Activated naive CD8-positive, alpha-beta T cell treated with anti-CD3 and anti-CD28 coated beads, Interleukin-2, amount 10 ng/mL, durations not matched to agents 7 days and 5 days (primary cell): ENCODE measurements around the gene HSBP1. TPM values are rescaled to one million over a fixed set of nuclear protein-coding genes. Genes with fewer than 3 reads are reported as not detected.

Experiments
- ATAC-seq: fragments of 150-1000 bp; cut with Tn5 transposase; one replicate; pipeline ENCODE4 v1.10.0; 2021; ENCODE audit warnings: low read depth, moderate library complexity
- POLR2A ChIA-PET: fragments of 350-600 bp; sonication (Branson Sonifier 250); formaldehyde crosslinking; loops from one replicate; lab custom pipeline; 2021; ENCODE audit warnings: antibody characterized with exemption; lab: Charles Lee
- DNase-seq: peaks from one replicate; pipeline ENCODE4 v3.0.0; 2021
- H3K27ac Mint-ChIP-seq: one replicate; pipeline ENCODE4 v1.8.0; 2022; ENCODE audit warnings: mild to moderate bottlenecking, mixed read lengths
- H3K27me3 Mint-ChIP-seq: one replicate; pipeline ENCODE4 v1.8.0; 2022; ENCODE audit warnings: mild to moderate bottlenecking, moderate library complexity, mixed read lengths
- H3K36me3 Mint-ChIP-seq: one replicate; pipeline ENCODE4 v1.8.0; 2021; ENCODE audit warnings: mild to moderate bottlenecking, mixed read lengths
- H3K4me1 Mint-ChIP-seq: one replicate; pipeline ENCODE4 v1.8.0; 2021; ENCODE audit warnings: mixed read lengths
- H3K4me3 Mint-ChIP-seq: one replicate; pipeline ENCODE4 v1.8.0; 2022; ENCODE audit warnings: mild to moderate bottlenecking, moderate library complexity, mixed read lengths
- H3K9me3 Mint-ChIP-seq: one replicate; pipeline ENCODE4 v1.8.0; 2021; ENCODE audit warnings: mixed read lengths
- total RNA-seq, 2 experiments: library from RNA; stranded (reverse); gene quantifications; one replicate each; pipeline ENCODE4 v1.2.3, GENCODE V29; 2021

The HSBP1 gene
- total RNA-seq = 10 to 100 TPM; 56.4 to 63.2 TPM

- DNase-seq (peak; percentile 92), ATAC-seq (peak; percentile 96)
- Mint-ChIP-seq H3K27me3 (peaks cover 2% of the 10 kb centered on the region), H3K9me3 (peaks cover 4% of the 10 kb centered on the region), H3K4me3 (peak within 1 kb of the TSS; percentile 98), H3K4me1 (peaks cover 33% of the 10 kb centered on the region), H3K27ac (peak within 1 kb of the TSS; percentile 89), H3K36me3 (peaks cover 22% of the 10 kb centered on the region)
- POLR2A ChIA-PET = interaction anchor here (0.6 to 1.0 kb wide), 2 partner anchors 17 to 91 kb away, joined by 3 read pairs; no protein-coding TSS in a partner anchor
Observed at GRCh38 chr16:83807710-83808572, at the start of gene HSBP1. Gene HSBP1 (plus strand): TSS chr16:83807978. CDS start chr16:83808077, 99 bp downstream.

GRCh38 chr16:83762141-83762991, 45.4 kb upstream of the HSBP1 start:
- no peaks in the 10 kb centered on the region for H3K36me3 Mint-ChIP-seq
- POLR2A ChIA-PET = no interaction called here
- no peak overlapping the region for H3K4me3 Mint-ChIP-seq
- no peaks in the 10 kb centered on the region for H3K9me3 Mint-ChIP-seq
- peaks cover 21% of the 10 kb centered on the region for H3K27me3 Mint-ChIP-seq
- H3K4me1 Mint-ChIP-seq = no peaks in the 10 kb centered on the region
- no peak for ATAC-seq
- no peak for DNase-seq
- no peak overlapping the region for H3K27ac Mint-ChIP-seq

- no peak overlapping the region for H3K4me3 Mint-ChIP-seq
- no peak overlapping the region for H3K27ac Mint-ChIP-seq
- peaks cover 21% of the 10 kb centered on the region for H3K27me3 Mint-ChIP-seq
- POLR2A ChIA-PET = no interaction called here
- no peak for ATAC-seq
- no peaks in the 10 kb centered on the region for H3K4me1 Mint-ChIP-seq
- H3K36me3 Mint-ChIP-seq = no peaks in the 10 kb centered on the region
- H3K9me3 Mint-ChIP-seq = no peaks in the 10 kb centered on the region
- no peak for DNase-seq
Observed at GRCh38 chr16:83762992-83763358, 44.8 kb upstream of the HSBP1 start.

- Mint-ChIP-seq H3K27me3 (peaks cover 12% of the 10 kb centered on the region), H3K4me3 (no peak overlapping the region), H3K4me1 (peaks cover 10% of the 10 kb centered on the region), H3K9me3 (peaks cover 3% of the 10 kb centered on the region), H3K36me3 (no peaks in the 10 kb centered on the region), H3K27ac (no peak overlapping the region)
- ATAC-seq (no peak), DNase-seq (no peak)
- POLR2A ChIA-PET = no interaction called here
Observed at GRCh38 chr16:83768986-83769385, 38.8 kb upstream of the HSBP1 start.

- ATAC-seq (no peak), DNase-seq (no peak)
- H3K4me3 Mint-ChIP-seq = no peak overlapping the region
- H3K27me3 Mint-ChIP-seq = peaks cover 12% of the 10 kb centered on the region
- no peak overlapping the region for H3K27ac Mint-ChIP-seq
- peaks cover 10% of the 10 kb centered on the region for H3K4me1 Mint-ChIP-seq
- peaks cover 3% of the 10 kb centered on the region for H3K9me3 Mint-ChIP-seq
- POLR2A ChIA-PET = no interaction called here
- H3K36me3 Mint-ChIP-seq = no peaks in the 10 kb centered on the region
Observed at GRCh38 chr16:83769397-83770008, 38.3 kb upstream of the HSBP1 start.

GRCh38 chr16:83771306-83771942, 36.4 kb upstream of the HSBP1 start:
- Mint-ChIP-seq H3K4me1 (peaks cover 10% of the 10 kb centered on the region), H3K27ac (no peak overlapping the region), H3K4me3 (no peak overlapping the region), H3K27me3 (peaks cover 13% of the 10 kb centered on the region), H3K36me3 (no peaks in the 10 kb centered on the region), H3K9me3 (peaks cover 3% of the 10 kb centered on the region)
- ATAC-seq (no peak), DNase-seq (no peak)
- POLR2A ChIA-PET = no interaction called here

- H3K4me3 Mint-ChIP-seq = no peak overlapping the region
- H3K27me3 Mint-ChIP-seq = peaks cover 17% of the 10 kb centered on the region
- no peak for DNase-seq
- H3K27ac Mint-ChIP-seq = no peak overlapping the region
- no peak for ATAC-seq
- peaks cover 10% of the 10 kb centered on the region for H3K4me1 Mint-ChIP-seq
- H3K9me3 Mint-ChIP-seq = peaks cover 3% of the 10 kb centered on the region
- POLR2A ChIA-PET = no interaction called here
- no peaks in the 10 kb centered on the region for H3K36me3 Mint-ChIP-seq
Observed at GRCh38 chr16:83772806-83773205, 35.0 kb upstream of the HSBP1 start.

- H3K4me1 Mint-ChIP-seq = peaks cover 6% of the 10 kb centered on the region
- POLR2A ChIA-PET = no interaction called here
- H3K4me3 Mint-ChIP-seq = no peak overlapping the region
- peaks cover 3% of the 10 kb centered on the region for H3K9me3 Mint-ChIP-seq
- ATAC-seq = no peak
- H3K36me3 Mint-ChIP-seq = no peaks in the 10 kb centered on the region
- H3K27me3 Mint-ChIP-seq = peaks cover 21% of the 10 kb centered on the region
- DNase-seq = no peak
- no peak overlapping the region for H3K27ac Mint-ChIP-seq
Observed at GRCh38 chr16:83774066-83774465, 33.7 kb upstream of the HSBP1 start.

GRCh38 chr16:83776944-83777343, 30.8 kb upstream of the HSBP1 start:
- no peak overlapping the region for H3K27ac Mint-ChIP-seq
- POLR2A ChIA-PET = no interaction called here
- no peaks in the 10 kb centered on the region for H3K36me3 Mint-ChIP-seq
- no peaks in the 10 kb centered on the region for H3K4me1 Mint-ChIP-seq
- ATAC-seq (no peak), DNase-seq (no peak)
- H3K4me3 Mint-ChIP-seq = no peak overlapping the region
- H3K27me3 Mint-ChIP-seq = peaks cover 28% of the 10 kb centered on the region
- no peaks in the 10 kb centered on the region for H3K9me3 Mint-ChIP-seq

GRCh38 chr16:83779886-83780285, 27.9 kb upstream of the HSBP1 start:
- Mint-ChIP-seq H3K36me3 (no peaks in the 10 kb centered on the region), H3K27me3 (peaks cover 25% of the 10 kb centered on the region), H3K9me3 (no peaks in the 10 kb centered on the region), H3K4me1 (peaks cover 1% of the 10 kb centered on the region), H3K4me3 (no peak overlapping the region), H3K27ac (no peak overlapping the region)
- DNase-seq = no peak
- POLR2A ChIA-PET = no interaction called here
- ATAC-seq = no peak

GRCh38 chr16:83785455-83785854, 22.3 kb upstream of the HSBP1 start:
- Mint-ChIP-seq H3K36me3 (no peaks in the 10 kb centered on the region), H3K4me3 (no peak overlapping the region), H3K9me3 (no peaks in the 10 kb centered on the region), H3K4me1 (peaks cover 1% of the 10 kb centered on the region), H3K27me3 (peaks cover 10% of the 10 kb centered on the region), H3K27ac (no peak overlapping the region)
- POLR2A ChIA-PET = no interaction called here
- ATAC-seq (no peak), DNase-seq (no peak)

- no peak for DNase-seq
- Mint-ChIP-seq H3K36me3 (no peaks in the 10 kb centered on the region), H3K4me3 (no peak overlapping the region), H3K27ac (no peak overlapping the region), H3K9me3 (no peaks in the 10 kb centered on the region), H3K27me3 (no peaks in the 10 kb centered on the region), H3K4me1 (peaks cover 2% of the 10 kb centered on the region)
- POLR2A ChIA-PET = no interaction called here
- ATAC-seq = no peak
Observed at GRCh38 chr16:83789642-83790401, 18.0 kb upstream of the HSBP1 start.
